GM19452 (cell line): ENCODE data around the gene SFTPA2.
A peak's percentile ranks its signal among the peaks of the same experiment; 100 is the strongest.
"Not testable (repeated sequence)": the region's sequence is repeated elsewhere in the genome, so short reads cannot be mapped to it uniquely, and the experiment has no call there.

Experiments
- ATAC-seq: cut with Tn5 transposase; IDR thresholded peaks from one replicate; pipeline ENCODE4 v1.9.1; 2021; ENCODE audit not compliant: unreplicated experiment

The SFTPA2 gene

DNA sequence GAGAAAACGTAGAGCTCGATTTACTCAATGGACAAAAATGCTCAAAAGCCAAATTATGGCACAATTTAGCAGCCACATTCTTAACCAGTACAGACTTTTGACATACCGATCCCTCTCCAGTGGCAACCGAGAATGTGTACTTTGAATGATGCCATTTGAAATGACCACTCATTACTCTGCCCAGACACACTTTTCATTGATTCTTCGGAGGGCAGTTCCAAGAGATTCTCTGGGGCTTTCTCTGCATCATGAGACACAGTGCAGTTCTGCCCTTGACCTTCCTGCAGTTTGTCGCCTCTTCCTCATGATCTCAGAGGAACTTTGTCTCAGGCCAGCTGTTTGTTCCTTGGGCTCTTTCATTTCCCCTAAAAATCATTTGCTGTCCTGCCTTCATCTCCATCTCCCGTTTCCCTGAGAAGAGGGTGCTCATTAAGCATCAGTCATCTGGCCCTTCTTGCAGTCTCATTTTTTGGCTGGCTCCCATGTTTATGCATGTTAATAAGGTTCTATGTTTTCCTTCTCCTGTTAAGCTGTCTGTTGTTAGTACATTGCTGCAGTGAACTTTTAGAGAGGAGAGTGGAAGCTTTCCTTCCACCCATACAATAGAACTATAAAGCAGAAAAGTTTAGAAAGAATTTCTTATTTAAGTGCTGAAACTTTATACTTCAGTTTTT lies 43.5 kb downstream of the SFTPA2 start:
- not testable (repeated sequence) for ATAC-seq

DNA sequence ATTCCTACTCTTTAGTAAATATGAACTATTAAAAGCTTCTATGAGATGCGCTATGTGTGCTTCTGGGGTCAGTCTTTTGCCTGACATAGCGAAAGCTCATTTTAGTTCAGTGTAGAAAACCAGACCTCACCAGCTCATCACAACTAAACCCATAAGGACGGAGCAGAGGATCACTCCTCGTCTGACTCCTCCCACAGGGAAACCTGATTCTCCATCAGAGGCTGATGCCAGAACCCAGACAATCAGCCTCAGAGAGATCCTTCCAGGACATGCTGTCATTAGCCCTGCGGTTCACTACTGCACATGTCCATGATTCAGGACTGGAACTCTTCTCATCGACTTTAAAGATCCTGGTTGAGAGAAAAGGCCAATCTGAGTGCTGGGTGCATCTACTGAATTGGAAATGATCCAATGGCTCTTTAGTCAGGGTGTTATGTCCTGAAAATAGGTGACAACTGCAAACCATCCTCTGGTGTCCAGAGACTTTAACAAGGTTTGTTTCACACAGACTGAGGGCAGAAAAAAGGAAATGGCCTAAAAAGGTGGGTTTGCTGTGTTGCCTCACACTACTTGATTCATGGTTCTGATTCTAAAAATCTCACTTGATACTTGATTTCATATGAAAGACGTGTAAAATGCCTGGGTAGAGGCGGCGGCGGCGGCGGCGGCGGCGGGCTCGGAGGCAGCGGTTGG lies 48.2 kb downstream of the SFTPA2 start, which contains the start of gene EIF5AL1:
Gene EIF5AL1 (plus strand): TSS at position 643 of the 693 bp plus-strand sequence. CDS start 117 bp downstream, outside the sequence.
- not testable (repeated sequence) for ATAC-seq

- ATAC-seq, result not testable (repeated sequence)
Observed at GRCh38 chr10:79509934-79510508, 50.2 kb downstream of the SFTPA2 start.

DNA sequence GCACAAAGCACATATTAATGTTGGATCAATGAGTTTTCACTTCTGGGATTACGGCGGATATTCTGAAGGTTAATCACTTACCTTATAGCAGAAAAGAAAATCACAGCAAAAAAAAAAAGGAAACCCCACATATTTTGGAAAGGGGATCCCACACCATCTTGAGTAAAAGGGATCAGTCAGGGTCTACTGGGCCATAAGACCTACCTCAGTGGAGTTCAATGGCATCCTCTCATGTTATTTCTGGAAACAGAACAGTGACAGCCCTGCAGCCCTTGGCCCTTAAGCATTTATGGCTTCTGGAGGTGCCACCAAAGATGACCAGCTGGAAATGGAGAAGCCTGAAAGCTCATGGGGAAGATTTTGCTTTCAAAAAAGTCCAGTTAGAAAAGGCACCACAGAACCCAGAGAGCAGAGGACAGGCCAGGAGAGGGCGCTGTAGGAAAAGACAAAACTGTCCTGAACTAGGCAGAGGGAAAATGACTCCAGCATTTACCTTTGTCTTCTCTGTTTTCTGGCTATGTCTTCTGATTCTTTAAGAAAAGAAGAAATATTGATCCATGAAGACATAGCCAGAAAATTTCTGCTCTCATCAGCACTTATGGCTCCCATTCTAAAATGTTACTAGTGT lies 50.8 kb downstream of the SFTPA2 start:
- ATAC-seq, result peak; percentile 62

DNA sequence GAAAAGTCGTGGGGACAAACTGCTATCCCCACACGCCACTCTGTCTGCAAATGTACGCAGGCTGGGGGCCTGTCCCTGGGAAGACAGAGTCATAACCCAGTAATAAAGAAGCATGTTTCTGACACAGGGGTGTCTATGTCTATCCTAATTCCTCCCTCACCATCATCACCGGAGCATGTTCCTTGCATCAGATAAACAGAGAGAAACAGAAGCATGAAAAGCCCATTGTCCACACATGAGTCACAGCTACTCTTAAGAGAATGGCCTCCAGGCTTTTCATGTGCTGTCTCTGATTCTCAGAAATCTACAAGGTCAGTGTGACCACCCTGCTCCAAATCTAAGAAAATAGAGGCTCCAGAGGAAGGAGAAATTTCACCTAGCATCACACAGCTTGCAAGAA lies 52.0 kb downstream of the SFTPA2 start:
- not testable (repeated sequence) for ATAC-seq

- ATAC-seq, result no peak
Observed at GRCh38 chr10:79507440-79508167, 52.6 kb downstream of the SFTPA2 start.
